ENCODE results near the gene TMEM108. TPM values are rescaled to one million over a fixed set of nuclear protein-coding genes. Genes with fewer than 3 reads are reported as not detected.

Gene TMEM108
- total and polyA plus RNA-seq, 2 of the 4 experiments (the other 2 are of a cell fraction) = 0.18 to 2.2 TPM

- no peak overlapping the region for H2BK20ac ChIP-seq (ENCODE audit: low read depth, low read length)
- BruUV-seq (replicated peaks) = no TSS peak
- CTCF ChIA-PET = interaction anchor here (0.6 kb wide), 1 partner anchor 231 kb away, joined by 4 read pairs; no protein-coding TSS in a partner anchor
- intact Hi-C loops (cut with micrococcal nuclease) = no loop called here
- no peak overlapping the region for H2BK5ac ChIP-seq (ENCODE audit: low read depth, low read length, poor library complexity, severe bottlenecking)
- no peak overlapping the region for H2BK120ac ChIP-seq (ENCODE audit: low read depth, low read length)
- in situ Hi-C loops (cut with MboI; ENCODE audit: low sequenced_read_pairs) = no loop called here
- TF ChIP-seq FOS (IDR thresholded peaks at IDR 0.05; ENCODE audit: low read depth, low read length) (no peak), NFE2L2 (IDR thresholded peaks at IDR 0.05; ENCODE audit: low read depth, low read length) (no peak), USF2 (IDR thresholded peaks at IDR 0.05; ENCODE audit: low read depth, low read length) (no peak), SMC3 (IDR thresholded peaks at IDR 0.05; ENCODE audit: low read depth, low read length) (no peak), CHD1 (IDR thresholded peaks at IDR 0.05; ENCODE audit: low read depth, low read length) (no peak), CEBPB (IDR thresholded peaks at IDR 0.05; ENCODE audit: low read depth, low read length) (no peak), MAFK (IDR thresholded peaks at IDR 0.05; ENCODE audit: low read depth, low read length) (no peak), BHLHE40 (IDR thresholded peaks at IDR 0.05; ENCODE audit: low read depth, low read length) (no peak)
- H3K18ac ChIP-seq (ENCODE audit: low read depth, low read length) = no peak overlapping the region
- no peaks in the 10 kb centered on the region for H4K20me1 ChIP-seq (ENCODE audit: insufficient read depth, low read length)
- no CpG with 5 or more reads among the region's 3 CpGs for WGBS, 2 experiments (ENCODE audit: extremely low coverage in 2 of 2, insufficient read length in 1 of 2)
- H4K8ac ChIP-seq (ENCODE audit: low read depth in 2 of 2, low read length in 2 of 2) = no peak overlapping the region
- H2AFZ ChIP-seq (replicated peaks; ENCODE audit: low read length, poor library complexity) = no peak overlapping the region
- no peak overlapping the region for H2BK15ac ChIP-seq (ENCODE audit: low read depth, low read length)
- no peak overlapping the region for H3K56ac ChIP-seq (ENCODE audit: extremely low read depth, insufficient read depth, low read length)
- no peak for ATAC-seq (ENCODE audit: low read depth)
- no peak overlapping the region for H2AK5ac ChIP-seq (ENCODE audit: low read depth, low read length)
- H3K4ac ChIP-seq (ENCODE audit: low read depth, low read length) = no peak overlapping the region
- H3K4me2 ChIP-seq (ENCODE audit: low read depth, low read length) = no peak overlapping the region
- dilution Hi-C loops (cut with HindIII; ENCODE audit: low sequenced_read_pairs, unreplicated experiment) = no loop called here
- H3K4me1 ChIP-seq (ENCODE audit: control insufficient read depth, insufficient read depth, low read length) = no peaks in the 10 kb centered on the region
- no peak overlapping the region for H3K4me3 ChIP-seq (ENCODE audit: insufficient read depth, low read depth, low read length)
- H3K36me3 ChIP-seq (ENCODE audit: control insufficient read depth, insufficient read depth, low read length) = no peaks in the 10 kb centered on the region
- no peaks in the 10 kb centered on the region for H3K27me3 ChIP-seq (ENCODE audit: control insufficient read depth, insufficient read depth, low read length)
- no peak overlapping the region for H4K91ac ChIP-seq (ENCODE audit: insufficient read depth, low read depth, low read length)
- H3K27ac ChIP-seq (ENCODE audit: insufficient read depth, low read length) = no peak overlapping the region
- H3K14ac ChIP-seq (replicated peaks; ENCODE audit: low read depth, low read length) = no peak overlapping the region
- H3K79me1 ChIP-seq (ENCODE audit: low read depth in 1 of 2, low read length in 2 of 2) = no peaks in the 10 kb centered on the region
- POLR2A ChIA-PET (ENCODE audit: unreplicated experiment) = no interaction called here
- no peak overlapping the region for H3K23ac ChIP-seq (ENCODE audit: low read depth, low read length)
- H3K9me3 ChIP-seq (ENCODE audit: control insufficient read depth, insufficient read depth, low read length) = no peaks in the 10 kb centered on the region
- no peak overlapping the region for H4K5ac ChIP-seq (ENCODE audit: low read depth, low read length)
- H3K9ac ChIP-seq (ENCODE audit: low read depth, low read length) = no peak overlapping the region
- no peak overlapping the region for H2AK9ac ChIP-seq (replicated peaks; ENCODE audit: low read depth, low read length, poor library complexity)
- DNase-seq = no peak
- no peaks in the 10 kb centered on the region for H3K9me1 ChIP-seq (ENCODE audit: insufficient read depth, low read length)
Observed at GRCh38 chr3:133161656-133162055, 123.5 kb downstream of the TMEM108 start.
